Keratinocyte (primary cell): ENCODE results near the gene SCCPDH. TPM values are rescaled to one million over a fixed set of nuclear protein-coding genes. Genes with fewer than 3 reads are reported as not detected.

Experiments used
- DNase-seq: peaks from one replicate; pipeline ENCODE4 v3.0.0-alpha.2; 2011; ENCODE audit warnings: low read depth, missing footprints, low spot score
- FAIRE-seq: peaks from 2 replicates; lab custom pipeline; 2011; peaks lifted over from hg19 to GRCh38; lab: Jason Lieb, UNC
- H2AFZ ChIP-seq: 2 replicates; pipeline ENCODE4 v1.6.0; 2012; ENCODE audit warnings: low read length, control low read depth, inconsistent platforms; ENCODE audit not compliant: control insufficient read depth
- H3K27ac ChIP-seq: 2 replicates; pipeline ENCODE4 v1.5.1; 2011; ENCODE audit warnings: low read length; ENCODE audit not compliant: control insufficient read depth, insufficient read depth
- H3K27me3 ChIP-seq: 3 replicates; pipeline ENCODE4 v1.6.0; 2011; ENCODE audit warnings: low read length; ENCODE audit not compliant: control insufficient read depth, insufficient read depth; ENCODE audit errors: extremely low read depth
- H3K36me3 ChIP-seq, 2 experiments: 2 replicates in 1 of 2; 3 replicates in 1 of 2; pipeline ENCODE4 v1.5.1; 2011; ENCODE audit warnings: low read length in 2 of 2, mild to moderate bottlenecking in 1 of 2; ENCODE audit not compliant: control insufficient read depth in 2 of 2, insufficient read depth in 2 of 2; ENCODE audit errors: extremely low read depth in 1 of 2
- H3K4me1 ChIP-seq: 3 replicates; pipeline ENCODE4 v1.5.1; 2011; ENCODE audit warnings: low read length; ENCODE audit not compliant: control insufficient read depth, insufficient read depth; ENCODE audit errors: extremely low read depth
- H3K4me2 ChIP-seq: 3 replicates; pipeline ENCODE4 v1.6.0; 2011; ENCODE audit warnings: low read depth, low read length; ENCODE audit not compliant: control insufficient read depth, insufficient read depth; ENCODE audit errors: extremely low read depth
- H3K4me3 ChIP-seq, 3 experiments: fragments of 200-600 bp in 1 of 3; sonication (generic) in 1 of 3; 2 replicates in 2 of 3; 3 replicates in 1 of 3; pipeline ENCODE4 v1.5.1; 2011 to 2016; ENCODE audit warnings: low read length in 3 of 3, mild to moderate bottlenecking in 3 of 3, control low read depth in 2 of 3, inconsistent platforms in 1 of 3, low read depth in 1 of 3, mixed read lengths in 1 of 3, mixed run types in 1 of 3, moderate library complexity in 1 of 3; ENCODE audit not compliant: control insufficient read depth in 2 of 3, insufficient read depth in 2 of 3; ENCODE audit errors: extremely low read depth in 1 of 3
- H3K79me2 ChIP-seq: 2 replicates; pipeline ENCODE4 v1.6.0; 2012; ENCODE audit warnings: low read length; ENCODE audit not compliant: control insufficient read depth, insufficient read depth
- H3K9ac ChIP-seq: 3 replicates; pipeline ENCODE4 v1.6.0; 2011; ENCODE audit warnings: low read length; ENCODE audit not compliant: control insufficient read depth, insufficient read depth; ENCODE audit errors: extremely low read depth
- H3K9me1 ChIP-seq: 3 replicates; pipeline ENCODE4 v1.6.0; 2011; ENCODE audit warnings: low read length; ENCODE audit not compliant: control insufficient read depth, insufficient read depth; ENCODE audit errors: extremely low read depth
- H3K9me3 ChIP-seq: 2 replicates; pipeline ENCODE4 v1.5.1; 2012; ENCODE audit warnings: low read depth, low read length; ENCODE audit not compliant: control insufficient read depth
- H4K20me1 ChIP-seq: 3 replicates; pipeline ENCODE4 v1.6.0; 2011; ENCODE audit warnings: low read length; ENCODE audit not compliant: control insufficient read depth, insufficient read depth; ENCODE audit errors: extremely low read depth
- CTCF ChIP-seq, 3 experiments: IDR thresholded peaks in 1 of 3; conservative IDR thresholded peaks in 1 of 3; optimal IDR thresholded peaks in 1 of 3; 2 replicates in 2 of 3; 3 replicates in 1 of 3; pipeline versions ENCODE3 to v1.5.1; 2011; ENCODE audit warnings: low read length in 3 of 3, mild to moderate bottlenecking in 3 of 3, moderate library complexity in 2 of 3, control low read depth in 1 of 3, inconsistent platforms in 1 of 3; ENCODE audit not compliant: insufficient read depth in 2 of 3; ENCODE audit errors: extremely low read depth in 1 of 3
- EZH2 ChIP-seq: IDR thresholded peaks from one replicate; pipeline ENCODE4 v1.6.1; 2012; ENCODE audit warnings: inconsistent platforms, mild to moderate bottlenecking, low read length, moderate library complexity
- dilution Hi-C: fragments of 300-500 bp; cut with MboI; formaldehyde crosslinking; loops from one replicate; pipeline ENCODE4 v1.7.0; 2020; ENCODE audit warnings: low sequenced_read_pairs; ENCODE audit not compliant: extremely low pct_ligation_motif_present
- polyA plus RNA-seq, 5 experiments: library from polyadenylated mRNA; depleted of rRNA in 3 of 5; stranded (reverse) in 3 of 5; stranded (forward) in 1 of 5; unstranded in 1 of 5; fragments of >200 nt; gene quantifications; 1 replicate in 1 of 5; 2 replicates in 3 of 5; 3 replicates in 1 of 5; pipeline versions ENCODE4 v1.2.1 to v1.2.3, GENCODE V29; 2011 to 2012; ENCODE audit warnings: missing spikeins in 2 of 5, low read depth in 1 of 5, low replicate concordance in 1 of 5

Gene SCCPDH
- polyA plus RNA-seq, 1 donor (not counting 4 experiments of a cell fraction or from before 2014, with no cell fraction given) = 4.3 TPM

GRCh38 chr1:246681900-246682895, 42.0 kb upstream of the SCCPDH start:
- FAIRE-seq = no peak
- no peak for DNase-seq
- H3K36me3 ChIP-seq = no peaks in the 10 kb centered on the region
- TF ChIP-seq CTCF (optimal IDR thresholded peaks at IDR 0.05 in 1 of 3, IDR thresholded peaks at IDR 0.05 in 1 of 3, conservative IDR thresholded peaks at IDR 0.05 in 1 of 3; ENCODE audit: extremely low read depth in 1 of 3, insufficient read depth in 2 of 3, low read length in 3 of 3) (no peak), EZH2 (no peak)
- no peaks in the 10 kb centered on the region for H3K9me1 ChIP-seq
- dilution Hi-C loops = no loop called here
- H3K27me3 ChIP-seq = no peaks in the 10 kb centered on the region
- H3K79me2 ChIP-seq = no peaks in the 10 kb centered on the region
- no peaks in the 10 kb centered on the region for H3K4me1 ChIP-seq
- H3K4me2 ChIP-seq = no peak overlapping the region
- no peak overlapping the region for H2AFZ ChIP-seq
- H3K9ac ChIP-seq = no peak overlapping the region
- H4K20me1 ChIP-seq = no peaks in the 10 kb centered on the region
- H3K4me3 ChIP-seq = no peak overlapping the region
- no peaks in the 10 kb centered on the region for H3K9me3 ChIP-seq
- H3K27ac ChIP-seq = no peak overlapping the region

- Histone ChIP-seq H3K9me3 (no peaks in the 10 kb centered on the region), H3K27me3 (no peaks in the 10 kb centered on the region), H3K4me1 (no peaks in the 10 kb centered on the region), H3K9me1 (no peaks in the 10 kb centered on the region), H2AFZ (no peak overlapping the region), H3K4me3 (no peak overlapping the region), H3K36me3 (no peaks in the 10 kb centered on the region), H3K79me2 (no peaks in the 10 kb centered on the region), H4K20me1 (no peaks in the 10 kb centered on the region), H3K9ac (no peak overlapping the region), H3K27ac (no peak overlapping the region), H3K4me2 (no peak overlapping the region)
- DNase-seq (no peak), FAIRE-seq (no peak)
- no peak for TF ChIP-seq CTCF (optimal IDR thresholded peaks at IDR 0.05 in 1 of 3, IDR thresholded peaks at IDR 0.05 in 1 of 3, conservative IDR thresholded peaks at IDR 0.05 in 1 of 3; ENCODE audit: extremely low read depth in 1 of 3, insufficient read depth in 2 of 3, low read length in 3 of 3)
- no peak for TF ChIP-seq EZH2
- dilution Hi-C loops = no loop called here
Measured at GRCh38 chr1:246683521-246683920, 40.7 kb upstream of the SCCPDH start.
